BLaER1 (cell line): ENCODE data around the gene SYNRG.
"Not testable (repeated sequence)": the region's sequence is repeated elsewhere in the genome, so short reads cannot be mapped to it uniquely, and the experiment has no call there.

Source experiments
- H3K27ac ChIP-seq: shearing (Covaris generic); formaldehyde crosslinking; 2 replicates; pipeline ENCODE4 v1.8.1; 2022
- H3K27me3 ChIP-seq: shearing (Covaris generic); formaldehyde crosslinking; 2 replicates; pipeline ENCODE4 v1.8.1; 2022
- H3K36me3 ChIP-seq: shearing (Covaris generic); formaldehyde crosslinking; 2 replicates; pipeline ENCODE4 v1.8.1; 2022
- H3K4me1 ChIP-seq: shearing (Covaris generic); formaldehyde crosslinking; 2 replicates; pipeline ENCODE4 v1.8.1; 2022
- H3K4me2 ChIP-seq: shearing (Covaris generic); formaldehyde crosslinking; 2 replicates; pipeline ENCODE4 v1.8.1; 2022
- H3K4me3 ChIP-seq: shearing (Covaris generic); formaldehyde crosslinking; 2 replicates; pipeline ENCODE4 v1.8.1; 2022
- H3K9ac ChIP-seq: shearing (Covaris generic); formaldehyde crosslinking; 2 replicates; pipeline ENCODE4 v1.8.1; 2022
- H3K9me3 ChIP-seq: shearing (Covaris generic); formaldehyde crosslinking; 2 replicates; pipeline ENCODE4 v1.8.1; 2022
- H4K20me1 ChIP-seq: shearing (Covaris generic); formaldehyde crosslinking; 2 replicates; pipeline ENCODE4 v1.8.1; 2022
- Cebpa-rat ChIP-seq: shearing (Covaris generic); IDR thresholded peaks from 2 replicates; pipeline ENCODE4 v1.8.1; 2022

SYNRG gene

GRCh38 chr17:37640015-37640414 is 30.8 kb upstream of the SYNRG start:
- H3K4me3 ChIP-seq: no peak overlapping the region
- no peak overlapping the region for H3K9ac ChIP-seq

GRCh38 chr17:37637956-37638355 is 28.7 kb upstream of the SYNRG start:
- H3K36me3 ChIP-seq: peaks cover 87% of the 10 kb centered on the region

More at GRCh38 chr17:37640015-37640414, 30.8 kb upstream of the SYNRG start:
- Histone ChIP-seq H4K20me1 (peaks cover 66% of the 10 kb centered on the region), H3K4me2 (0 out of 2 replicates have a peak overlapping the region, but pooled peaks have one; percentile 86), H3K4me1 (peaks cover 32% of the 10 kb centered on the region), H3K9me3 (no peaks in the 10 kb centered on the region), H3K36me3 (peaks cover 68% of the 10 kb centered on the region), H3K27ac (no peak overlapping the region), H3K27me3 (no peaks in the 10 kb centered on the region)
- TF ChIP-seq Cebpa-rat: no peak

GRCh38 chr17:37616430-37616829 is 7.2 kb upstream of the SYNRG start:
- not testable (repeated sequence) for H3K27me3 ChIP-seq, H3K4me2 ChIP-seq, H4K20me1 ChIP-seq, H3K9me3 ChIP-seq, H3K4me3 ChIP-seq, H3K9ac ChIP-seq, H3K4me1 ChIP-seq, H3K27ac ChIP-seq
- peaks cover 89% of the 10 kb centered on the region for H3K36me3 ChIP-seq

More at GRCh38 chr17:37637956-37638355, 28.7 kb upstream of the SYNRG start:
- Histone ChIP-seq H3K9me3 (no peaks in the 10 kb centered on the region), H4K20me1 (peaks cover 84% of the 10 kb centered on the region), H3K9ac (no peak overlapping the region), H3K27ac (no peak overlapping the region), H3K4me2 (no peak overlapping the region), H3K4me1 (peaks cover 27% of the 10 kb centered on the region), H3K4me3 (no peak overlapping the region), H3K27me3 (no peaks in the 10 kb centered on the region)
- TF ChIP-seq Cebpa-rat: no peak

- H3K4me1 ChIP-seq: peaks cover 4% of the 10 kb centered on the region
- no peak overlapping the region for H3K27ac ChIP-seq
- no peak overlapping the region for H3K9ac ChIP-seq
- H4K20me1 ChIP-seq: no peaks in the 10 kb centered on the region
- no peak for TF ChIP-seq Cebpa-rat
- H3K27me3 ChIP-seq: no peaks in the 10 kb centered on the region
- no peak overlapping the region for H3K4me2 ChIP-seq
- H3K36me3 ChIP-seq: peaks cover 73% of the 10 kb centered on the region
- H3K9me3 ChIP-seq: no peaks in the 10 kb centered on the region
- no peak overlapping the region for H3K4me3 ChIP-seq
Measured at GRCh38 chr17:37614823-37615222, 5.6 kb upstream of the SYNRG start.

- H3K27me3 ChIP-seq: no peaks in the 10 kb centered on the region
- H3K9ac ChIP-seq: no peak overlapping the region
- no peak overlapping the region for H3K4me2 ChIP-seq
- H3K27ac ChIP-seq: no peak overlapping the region
- no peak for TF ChIP-seq Cebpa-rat
- peaks cover 69% of the 10 kb centered on the region for H3K36me3 ChIP-seq
- H3K9me3 ChIP-seq: no peaks in the 10 kb centered on the region
- no peaks in the 10 kb centered on the region for H4K20me1 ChIP-seq
- no peak overlapping the region for H3K4me3 ChIP-seq
- peaks cover 6% of the 10 kb centered on the region for H3K4me1 ChIP-seq
Measured at GRCh38 chr17:37614391-37614790, 5.2 kb upstream of the SYNRG start.

GRCh38 chr17:37610971-37611370 is 1.8 kb upstream of the SYNRG start:
- H4K20me1 ChIP-seq: no peaks in the 10 kb centered on the region
- H3K27me3 ChIP-seq: no peaks in the 10 kb centered on the region
- TF ChIP-seq Cebpa-rat: no peak
- no peaks in the 10 kb centered on the region for H3K9me3 ChIP-seq
- H3K36me3 ChIP-seq: peaks cover 36% of the 10 kb centered on the region
- no peak overlapping the region for H3K4me2 ChIP-seq
- no peak overlapping the region for H3K27ac ChIP-seq
- peaks cover 24% of the 10 kb centered on the region for H3K4me1 ChIP-seq
- H3K9ac ChIP-seq: no peak overlapping the region
- H3K4me3 ChIP-seq: no peak overlapping the region

GRCh38 chr17:37610041-37610420 is 813 bp upstream of the SYNRG start:
- Histone ChIP-seq H3K27ac (peak overlapping the region; percentile 84), H3K36me3 (peaks cover 36% of the 10 kb centered on the region), H3K4me1 (peaks cover 29% of the 10 kb centered on the region), H3K4me2 (peak overlapping the region; percentile 70), H3K4me3 (peak overlapping the region; percentile 90), H3K9ac (peak overlapping the region; percentile 96)
- H3K9me3 ChIP-seq, H3K27me3 ChIP-seq, H4K20me1 ChIP-seq: not testable (repeated sequence)

GRCh38 chr17:37608351-37609169 is 658 bp downstream of the SYNRG start:
- no peak for TF ChIP-seq Cebpa-rat
- peaks cover 29% of the 10 kb centered on the region for H3K4me1 ChIP-seq

GRCh38 chr17:37607637-37608331 is 1.4 kb downstream of the SYNRG start:
- Histone ChIP-seq H3K27ac (peak overlapping the region; percentile 97), H4K20me1 (peaks cover 22% of the 10 kb centered on the region; the same call in 1 of the 2 replicates), H3K9ac (peak overlapping the region; percentile 96), H3K4me3 (peak overlapping the region; percentile 90), H3K4me2 (peak overlapping the region; percentile 80), H3K36me3 (peaks cover 40% of the 10 kb centered on the region), H3K4me1 (peaks cover 29% of the 10 kb centered on the region), H3K27me3 (no peaks in the 10 kb centered on the region), H3K9me3 (peaks cover 17% of the 10 kb centered on the region)
- no peak for TF ChIP-seq Cebpa-rat

More at GRCh38 chr17:37608351-37609169, 658 bp downstream of the SYNRG start:
- Histone ChIP-seq H3K4me3 (peak overlapping the region; percentile 90), H3K9me3 (peaks cover 11% of the 10 kb centered on the region), H3K36me3 (peaks cover 36% of the 10 kb centered on the region), H4K20me1 (0 out of 2 replicates have a peak, but pooled peaks cover 14% of the 10 kb centered on the region), H3K9ac (peak overlapping the region; percentile 96), H3K4me2 (peak overlapping the region; percentile 80), H3K27ac (peak overlapping the region; percentile 97), H3K27me3 (no peaks in the 10 kb centered on the region)

GRCh38 chr17:37605813-37606505 is 3.3 kb downstream of the SYNRG start:
- Histone ChIP-seq H3K4me1 (peaks cover 29% of the 10 kb centered on the region), H3K9me3 (peaks cover 17% of the 10 kb centered on the region), H3K27ac (no peak overlapping the region), H3K4me2 (peak overlapping the region; percentile 55), H3K9ac (no peak overlapping the region), H4K20me1 (peaks cover 36% of the 10 kb centered on the region), H3K36me3 (peaks cover 43% of the 10 kb centered on the region), H3K27me3 (no peaks in the 10 kb centered on the region), H3K4me3 (no peak overlapping the region)
- peak; percentile 91 for TF ChIP-seq Cebpa-rat
